Myocyte (in vitro differentiated cells): ENCODE data around the gene CLEC6A. TPM values are rescaled to one million over a fixed set of nuclear protein-coding genes. Genes with fewer than 3 reads are reported as not detected.
"Not testable (repeated sequence)": the region's sequence is repeated elsewhere in the genome, so short reads cannot be mapped to it uniquely, and the experiment has no call there.

ENCODE experiments used
- DNase-seq: peaks from one replicate; pipeline ENCODE4 v3.0.0-alpha.2; 2012; ENCODE audit warnings: low read depth
- total RNA-seq: library from RNA; depleted of rRNA; stranded (reverse); fragments of >200 nt; gene quantifications from 2 replicates; pipeline ENCODE4 v1.2.3, GENCODE V29; 2014

CLEC6A gene
- total RNA-seq, 1 donor from 2014 or later, result not detected

GRCh38 chr12:8493084-8493483 lies 37.3 kb downstream of the CLEC6A start:
- DNase-seq, result no peak

- DNase-seq, result not testable (repeated sequence)
Measured at GRCh38 chr12:8495671-8496070, 39.9 kb downstream of the CLEC6A start.

- DNase-seq, result not testable (repeated sequence)
Measured at GRCh38 chr12:8496074-8496473, 40.3 kb downstream of the CLEC6A start.

- DNase-seq, result no peak
Measured at GRCh38 chr12:8499616-8500015, 43.9 kb downstream of the CLEC6A start.

- no peak for DNase-seq
Measured at GRCh38 chr12:8501720-8502119, 46.0 kb downstream of the CLEC6A start.

GRCh38 chr12:8504351-8504750 lies 48.6 kb downstream of the CLEC6A start:
- no peak for DNase-seq

- DNase-seq, result no peak
Measured at GRCh38 chr12:8507596-8507995, 51.8 kb downstream of the CLEC6A start.

GRCh38 chr12:8508223-8508622 lies 52.5 kb downstream of the CLEC6A start:
- no peak for DNase-seq

GRCh38 chr12:8508910-8509841 lies 53.4 kb downstream of the CLEC6A start:
- no peak for DNase-seq

GRCh38 chr12:8513256-8513655 lies 57.5 kb downstream of the CLEC6A start, which contains the start of gene CLEC4D:
Gene CLEC4D (plus strand): TSS chr12:8513503. CDS start chr12:8513733, 230 bp downstream.
- no peak for DNase-seq

GRCh38 chr12:8517971-8518370 lies 62.2 kb downstream of the CLEC6A start:
- no peak for DNase-seq

GRCh38 chr12:8519171-8519570 lies 63.4 kb downstream of the CLEC6A start:
- no peak for DNase-seq

- no peak for DNase-seq
Measured at GRCh38 chr12:8527250-8528130, 71.7 kb downstream of the CLEC6A start.

Other genes with a start within 250 kb of the CLEC6A start
- not detected in 2 replicates for gene FAM90A1, start 228.3 kb upstream of the CLEC6A start, total RNA-seq
- gene CLEC4D, start 57.5 kb downstream of the CLEC6A start, total RNA-seq, result not detected in 2 replicates
- not detected in 2 replicates for gene CLEC4E, start 84.9 kb downstream of the CLEC6A start, total RNA-seq
- gene AICDA, start 156.9 kb downstream of the CLEC6A start, total RNA-seq, result 0.43 TPM in 1 of 2 replicates, not detected in the other
- 130 and 136 TPM in 2 replicates for gene MFAP5, start 206.9 kb downstream of the CLEC6A start, total RNA-seq
- 38.3 and 39.1 TPM in 2 replicates for gene RIMKLB, start 242.0 kb downstream of the CLEC6A start, total RNA-seq